ENCODE data around the gene MGP. TPM values are rescaled to one million over a fixed set of nuclear protein-coding genes. Genes with fewer than 3 reads are reported as not detected.

The MGP gene
- total RNA-seq, 1 experiment from 2014 or later: 0.96 TPM

GRCh38 chr12:14928931-14929330 lies 43.3 kb upstream of the MGP start (continued):
- no peak for TF ChIP-seq AFF4 (CRISPR knock-in tag; IDR thresholded peaks at IDR 0.05; ENCODE audit: borderline replicate concordance)
- TF ChIP-seq KAT7 (CRISPR knock-in tag; IDR thresholded peaks at IDR 0.05; ENCODE audit: borderline replicate concordance): no peak
- TF ChIP-seq IRF1 (CRISPR knock-in tag; IDR thresholded peaks at IDR 0.05): no peak
- TF ChIP-seq GRHL2 (CRISPR knock-in tag; IDR thresholded peaks at IDR 0.05; ENCODE audit: insufficient replicate concordance, severe bottlenecking): no peak
- TF ChIP-seq MXD4 (CRISPR knock-in tag; IDR thresholded peaks at IDR 0.05; ENCODE audit: borderline replicate concordance): no peak

- CTCF ChIA-PET: interaction anchor here (2.2 kb wide), 1 partner anchor 9 kb away, joined by 10 read pairs; no protein-coding TSS in a partner anchor
Observed at GRCh38 chr12:14927267-14927666, 41.6 kb upstream of the MGP start.

More at GRCh38 chr12:14927267-14927666, 41.6 kb upstream of the MGP start:
- Mint-ChIP-seq H3K27ac (no peak overlapping the region), H3K36me3 (no peaks in the 10 kb centered on the region), H3K9me3 (no peaks in the 10 kb centered on the region), H3K27me3 (ENCODE audit: low read depth) (no peaks in the 10 kb centered on the region), H3K4me1 (peaks cover 19% of the 10 kb centered on the region), H3K4me3 (no peak overlapping the region)
- TF ChIP-seq PRDM15 (CRISPR knock-in tag; IDR thresholded peaks at IDR 0.05) (no peak), MYBL2 (CRISPR knock-in tag; IDR thresholded peaks at IDR 0.05) (no peak), ZNF219 (CRISPR knock-in tag; IDR thresholded peaks at IDR 0.05; ENCODE audit: borderline replicate concordance) (no peak), ESRRA (CRISPR knock-in tag; IDR thresholded peaks at IDR 0.05; ENCODE audit: borderline replicate concordance) (no peak), ZNF512 (CRISPR knock-in tag; IDR thresholded peaks at IDR 0.05; ENCODE audit: borderline replicate concordance) (no peak)
- DNase-seq (ENCODE audit: low spot score) (no peak), ATAC-seq (no peak)
- POLR2A ChIA-PET: interaction anchor here (0.7 kb wide), 1 partner anchor 327 kb away, joined by 3 read pairs; no protein-coding TSS in a partner anchor

All from WTC11 (cell line).